Endothelial cell of umbilical vein (primary cell): ENCODE measurements around the gene PLA2G4E. TPM values are rescaled to one million over a fixed set of nuclear protein-coding genes. Genes with fewer than 3 reads are reported as not detected.

Source experiments
- BruUV-seq: library from RNA; stranded (reverse); fragments of 400-500 nt; replicated peaks from 2 replicates; lab custom pipeline; 2021; lab: Mats Ljungman, UMichigan
- CTCF ChIA-PET: fragments of 300-600, 350-600 bp; sonication (Branson Sonifier 250); formaldehyde crosslinking; loops from one replicate; lab custom pipeline; 2021; ENCODE audit warnings: antibody characterized with exemption, inconsistent platforms; lab: Charles Lee
- POLR2A ChIA-PET: fragments of 300-600, 350-600 bp; sonication (Branson Sonifier 250); formaldehyde crosslinking; loops from one replicate; lab custom pipeline; 2021; ENCODE audit warnings: antibody characterized with exemption, inconsistent platforms; lab: Charles Lee
- DNase-seq: peaks from one replicate; pipeline ENCODE4 v3.0.0-alpha.2; 2011; ENCODE audit warnings: low read depth, low spot score
- FAIRE-seq: peaks from 2 replicates; lab custom pipeline; 2011; peaks lifted over from hg19 to GRCh38; lab: Jason Lieb, UNC
- H2AFZ ChIP-seq: 2 replicates; pipeline ENCODE4 v1.6.0; 2012; ENCODE audit warnings: low read depth, low read length, control low read depth, inconsistent platforms
- H3K27ac ChIP-seq: 2 replicates; pipeline ENCODE4 v1.5.1; 2011; ENCODE audit warnings: low read depth, mild to moderate bottlenecking, control low read depth, low read length, moderate library complexity; ENCODE audit not compliant: insufficient read depth
- H3K27me3 ChIP-seq, 2 experiments: 2 replicates each; pipeline versions ENCODE4 v1.6.0 to v1.6.1; 2011; ENCODE audit warnings: low read length in 2 of 2, mixed read lengths in 1 of 2; ENCODE audit not compliant: control insufficient read depth in 2 of 2, insufficient read depth in 2 of 2
- H3K36me3 ChIP-seq, 2 experiments: 2 replicates in 1 of 2; 3 replicates in 1 of 2; pipeline ENCODE4 v1.5.1; 2011; ENCODE audit warnings: low read length in 2 of 2, mild to moderate bottlenecking in 1 of 2, moderate library complexity in 1 of 2; ENCODE audit not compliant: control insufficient read depth in 2 of 2, insufficient read depth in 2 of 2; ENCODE audit errors: extremely low read depth in 1 of 2
- H3K4me1 ChIP-seq: 3 replicates; pipeline ENCODE4 v1.5.1; 2011; ENCODE audit warnings: mild to moderate bottlenecking, low read length; ENCODE audit not compliant: control insufficient read depth, insufficient read depth; ENCODE audit errors: extremely low read depth
- H3K4me2 ChIP-seq: 2 replicates; pipeline ENCODE4 v1.6.1; 2011; ENCODE audit warnings: low read length, control low read depth, mixed read lengths; ENCODE audit not compliant: insufficient read depth
- H3K4me3 ChIP-seq, 3 experiments: fragments of 200-600 bp in 1 of 3; sonication (generic), shearing (Covaris generic) in 1 of 3; replicated peaks in 1 of 3; 2 replicates each; pipeline ENCODE4 v1.5.1; 2011 to 2016; ENCODE audit warnings: control low read depth in 3 of 3, low read length in 3 of 3, mild to moderate bottlenecking in 2 of 3, inconsistent platforms in 1 of 3, low read depth in 1 of 3, moderate library complexity in 1 of 3; ENCODE audit not compliant: insufficient read depth in 1 of 3
- H3K79me2 ChIP-seq: 2 replicates; pipeline ENCODE4 v1.6.0; 2012; ENCODE audit warnings: low read length, inconsistent platforms; ENCODE audit not compliant: control insufficient read depth, insufficient read depth
- H3K9ac ChIP-seq: replicated peaks from 2 replicates; pipeline ENCODE3; 2011; ENCODE audit warnings: low read length, control low read depth; ENCODE audit not compliant: insufficient read depth; ENCODE audit errors: extremely low read depth
- H3K9me1 ChIP-seq: replicated peaks from 3 replicates; pipeline ENCODE4 v1.6.0; 2011; ENCODE audit warnings: mild to moderate bottlenecking, low read length; ENCODE audit not compliant: control insufficient read depth, insufficient read depth; ENCODE audit errors: extremely low read depth
- H3K9me3 ChIP-seq: replicated peaks from 2 replicates; pipeline ENCODE4 v1.5.1; 2012; ENCODE audit warnings: low read length, inconsistent platforms; ENCODE audit not compliant: control insufficient read depth, insufficient read depth
- H4K20me1 ChIP-seq: replicated peaks from 2 replicates; pipeline ENCODE3; 2011; ENCODE audit warnings: mild to moderate bottlenecking, low read length; ENCODE audit not compliant: control insufficient read depth, insufficient read depth; ENCODE audit errors: extremely low read depth
- CTCF ChIP-seq, 2 donors: IDR thresholded peaks; 1 replicate in 1 of 2; 2 replicates in 1 of 2; pipeline ENCODE4 v1.5.1; 2011; ENCODE audit warnings: low read length in 2 of 2, mild to moderate bottlenecking in 2 of 2, moderate library complexity in 2 of 2, control low read depth in 1 of 2, inconsistent platforms in 1 of 2, low read depth in 1 of 2; ENCODE audit not compliant: insufficient read depth in 1 of 2; ENCODE audit errors: extremely low read depth in 1 of 2
- EZH2 ChIP-seq: IDR thresholded peaks from 2 replicates; pipeline ENCODE4 v1.6.1; 2012; ENCODE audit warnings: borderline replicate concordance, low read depth, mild to moderate bottlenecking, moderate library complexity, low read length, inconsistent platforms; ENCODE audit not compliant: severe bottlenecking
- GATA2 ChIP-seq: IDR thresholded peaks from 2 replicates; pipeline ENCODE4 v1.7.0; 2011; ENCODE audit warnings: low read depth, mild to moderate bottlenecking, moderate library complexity, mixed read lengths, low read length; ENCODE audit not compliant: insufficient read length, insufficient read depth
- JUN ChIP-seq: IDR thresholded peaks from 2 replicates; pipeline ENCODE4 v1.6.1; 2011; ENCODE audit warnings: borderline replicate concordance, low read depth; ENCODE audit not compliant: insufficient read length, insufficient read depth
- MAX ChIP-seq: IDR thresholded peaks from 2 replicates; pipeline ENCODE4 v1.6.1; 2011; ENCODE audit not compliant: insufficient read depth, insufficient read length
- MYC ChIP-seq: IDR thresholded peaks from one replicate; pipeline ENCODE4 v1.6.1; 2011; ENCODE audit warnings: mild to moderate bottlenecking, low read depth, low read length
- POLR2A ChIP-seq: IDR thresholded peaks from 2 replicates; pipeline ENCODE4 v1.6.1; 2012; ENCODE audit warnings: low read depth, mild to moderate bottlenecking, control low read depth, low read length
- POLR2AphosphoS5 ChIP-seq: IDR thresholded peaks from 2 replicates; pipeline ENCODE4 v1.6.1; 2012; ENCODE audit warnings: low read depth, mild to moderate bottlenecking, control low read depth, low read length, moderate library complexity; ENCODE audit not compliant: insufficient read depth
- dilution Hi-C: fragments of 300-500 bp; cut with MboI; formaldehyde crosslinking; loops from one replicate; pipeline ENCODE4 v1.15.0; 2019; ENCODE audit warnings: low sequenced_read_pairs; ENCODE audit not compliant: extremely low pct_ligation_motif_present
- intact Hi-C: fragments of 100-400 bp; cut with micrococcal nuclease; formaldehyde crosslinking; loops from one replicate; pipeline ENCODE4 v1.10.0; 2022
- polyA plus RNA-seq, 4 experiments: library from polyadenylated mRNA; depleted of rRNA in 3 of 4; stranded (reverse) in 3 of 4; unstranded in 1 of 4; fragments of >200 nt; gene quantifications; 2 replicates each; pipeline versions ENCODE4 v1.2.1 to v1.2.3, GENCODE V29; 2011 to 2012; ENCODE audit warnings: missing spikeins in 1 of 4
- total RNA-seq: library from RNA; stranded (reverse); gene quantifications from 2 replicates; pipeline ENCODE4 v1.2.3, GENCODE V29; 2021

PLA2G4E gene
- total and polyA plus RNA-seq, 2 donors (not counting 3 experiments of a cell fraction or from before 2014, with no cell fraction given): not detected

- peaks cover 97% of the 10 kb centered on the region for H3K4me1 ChIP-seq
- H3K9me3 ChIP-seq: no peaks in the 10 kb centered on the region
- FAIRE-seq (no peak), DNase-seq (no peak)
- H3K36me3 ChIP-seq: peaks cover 18% of the 10 kb centered on the region in 2 experiments
- no peak overlapping the region for H3K4me3 ChIP-seq
- no peak overlapping the region for H3K4me2 ChIP-seq
- H4K20me1 ChIP-seq: no peaks in the 10 kb centered on the region
- no peaks in the 10 kb centered on the region for H3K9me1 ChIP-seq
- dilution Hi-C loops (no loop called here), intact Hi-C loops (no loop called here)
- ChIA-PET POLR2A (no interaction called here), CTCF (interaction anchor here (1.8 kb wide), 1 partner anchor 30 kb away, joined by 5 read pairs; the partner anchor contains the start of gene EHD4)
- H3K9ac ChIP-seq: no peak overlapping the region
- no peak overlapping the region for H2AFZ ChIP-seq
- H3K79me2 ChIP-seq: peaks cover 73% of the 10 kb centered on the region
- TF ChIP-seq POLR2A (no peak), MYC (no peak), GATA2 (no peak), JUN (no peak), MAX (no peak), CTCF (IDR thresholded peaks at IDR 0.05; ENCODE audit: extremely low read depth in 1 of 2, insufficient read depth in 1 of 2, low read depth in 1 of 2, low read length in 2 of 2) (no peak), POLR2AphosphoS5 (no peak), EZH2 (no peak)
- H3K27me3 ChIP-seq: no peaks in the 10 kb centered on the region
- peak overlapping the region; percentile 99 for H3K27ac ChIP-seq
- BruUV-seq: no TSS peak
Measured at GRCh38 chr15:41942886-41943285, 78.0 kb downstream of the PLA2G4E start.
